Body of pancreas (tissue), 4 donors: ENCODE measurements around the gene CDC42SE2.

Source experiments
- POLR2A ChIP-seq, 3 donors: fragments of 450-650 bp; IDR thresholded peaks; one replicate each; pipeline ENCODE4 v1.6.1; 2016; ENCODE audit warnings: antibody characterized with exemption in 3 of 3, mild to moderate bottlenecking in 2 of 3
- TF ChIP-seq, protein P1 (sequence below), 7 experiments: fragments of 450-650 bp in 4 of 7; fragments of 200-600 bp in 3 of 7; sonication (generic) in 3 of 7; IDR thresholded peaks; one replicate each; pipeline ENCODE4 v1.5.1; 2016 to 2019; ENCODE audit warnings: antibody characterized with exemption in 7 of 7

- TF ChIP-seq, protein P1, sequence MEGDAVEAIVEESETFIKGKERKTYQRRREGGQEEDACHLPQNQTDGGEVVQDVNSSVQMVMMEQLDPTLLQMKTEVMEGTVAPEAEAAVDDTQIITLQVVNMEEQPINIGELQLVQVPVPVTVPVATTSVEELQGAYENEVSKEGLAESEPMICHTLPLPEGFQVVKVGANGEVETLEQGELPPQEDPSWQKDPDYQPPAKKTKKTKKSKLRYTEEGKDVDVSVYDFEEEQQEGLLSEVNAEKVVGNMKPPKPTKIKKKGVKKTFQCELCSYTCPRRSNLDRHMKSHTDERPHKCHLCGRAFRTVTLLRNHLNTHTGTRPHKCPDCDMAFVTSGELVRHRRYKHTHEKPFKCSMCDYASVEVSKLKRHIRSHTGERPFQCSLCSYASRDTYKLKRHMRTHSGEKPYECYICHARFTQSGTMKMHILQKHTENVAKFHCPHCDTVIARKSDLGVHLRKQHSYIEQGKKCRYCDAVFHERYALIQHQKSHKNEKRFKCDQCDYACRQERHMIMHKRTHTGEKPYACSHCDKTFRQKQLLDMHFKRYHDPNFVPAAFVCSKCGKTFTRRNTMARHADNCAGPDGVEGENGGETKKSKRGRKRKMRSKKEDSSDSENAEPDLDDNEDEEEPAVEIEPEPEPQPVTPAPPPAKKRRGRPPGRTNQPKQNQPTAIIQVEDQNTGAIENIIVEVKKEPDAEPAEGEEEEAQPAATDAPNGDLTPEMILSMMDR (IDR thresholded peaks at IDR 0.05), result no peak
- no peak for TF ChIP-seq POLR2A (IDR thresholded peaks at IDR 0.05)
These were observed 94.1 kb downstream of the CDC42SE2 start for GRCh38 chr5:131357739-131358561.
